ENCODE measurements around the gene TSPAN18. TPM values are rescaled to one million over a fixed set of nuclear protein-coding genes. Genes with fewer than 3 reads are reported as not detected.

Gene TSPAN18
- total RNA-seq, 6 donors from 2014 or later: 8.2 to 48.6 (median 17.5) TPM

GRCh38 chr11:44923806-44924205 lies 197.0 kb downstream of the TSPAN18 start:
- no peaks in the 10 kb centered on the region for H3K4me1 ChIP-seq
- 96 to 100% methylated on average over 1 to 3 of the region's 3 CpGs for WGBS, 2 donors

GRCh38 chr11:44926036-44926435 lies 199.3 kb downstream of the TSPAN18 start:
- Histone ChIP-seq H3K9me3 (no peaks in the 10 kb centered on the region), H3K27me3 (no peaks in the 10 kb centered on the region), H3K4me3 (no peak overlapping the region), H3K36me3 (peaks cover 0 to 1% (median 0%) of the 10 kb centered on the region in 4 donors), H3K4me1 (no peaks in the 10 kb centered on the region), H3K27ac (no peak overlapping the region)
- TF ChIP-seq EP300 (IDR thresholded peaks at IDR 0.05) (no peak), POLR2AphosphoS5 (IDR thresholded peaks at IDR 0.05) (no peak), POLR2A (IDR thresholded peaks at IDR 0.05) (no peak)
- TF ChIP-seq, protein P1, sequence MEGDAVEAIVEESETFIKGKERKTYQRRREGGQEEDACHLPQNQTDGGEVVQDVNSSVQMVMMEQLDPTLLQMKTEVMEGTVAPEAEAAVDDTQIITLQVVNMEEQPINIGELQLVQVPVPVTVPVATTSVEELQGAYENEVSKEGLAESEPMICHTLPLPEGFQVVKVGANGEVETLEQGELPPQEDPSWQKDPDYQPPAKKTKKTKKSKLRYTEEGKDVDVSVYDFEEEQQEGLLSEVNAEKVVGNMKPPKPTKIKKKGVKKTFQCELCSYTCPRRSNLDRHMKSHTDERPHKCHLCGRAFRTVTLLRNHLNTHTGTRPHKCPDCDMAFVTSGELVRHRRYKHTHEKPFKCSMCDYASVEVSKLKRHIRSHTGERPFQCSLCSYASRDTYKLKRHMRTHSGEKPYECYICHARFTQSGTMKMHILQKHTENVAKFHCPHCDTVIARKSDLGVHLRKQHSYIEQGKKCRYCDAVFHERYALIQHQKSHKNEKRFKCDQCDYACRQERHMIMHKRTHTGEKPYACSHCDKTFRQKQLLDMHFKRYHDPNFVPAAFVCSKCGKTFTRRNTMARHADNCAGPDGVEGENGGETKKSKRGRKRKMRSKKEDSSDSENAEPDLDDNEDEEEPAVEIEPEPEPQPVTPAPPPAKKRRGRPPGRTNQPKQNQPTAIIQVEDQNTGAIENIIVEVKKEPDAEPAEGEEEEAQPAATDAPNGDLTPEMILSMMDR (IDR thresholded peaks at IDR 0.05): no peak
- DNase-seq (no peak), ATAC-seq (ENCODE audit: low FRiP score in 2 of 2) (no peak)
- WGBS, 2 donors: 77 to 82% methylated on average over 8 of the region's 8 CpGs

More at GRCh38 chr11:44923806-44924205, 197.0 kb downstream of the TSPAN18 start:
- no peak overlapping the region for H3K27ac ChIP-seq
- H3K27me3 ChIP-seq: no peaks in the 10 kb centered on the region
- no peak for DNase-seq
- H3K9me3 ChIP-seq: no peaks in the 10 kb centered on the region
- ATAC-seq (ENCODE audit: low FRiP score in 2 of 2): no peak
- TF ChIP-seq POLR2AphosphoS5 (IDR thresholded peaks at IDR 0.05) (no peak), EP300 (IDR thresholded peaks at IDR 0.05) (no peak), POLR2A (IDR thresholded peaks at IDR 0.05) (no peak)
- TF ChIP-seq, protein P1 (IDR thresholded peaks at IDR 0.05): no peak
- H3K36me3 ChIP-seq: peaks cover 0 to 7% (median 3%) of the 10 kb centered on the region in 4 donors
- no peak overlapping the region for H3K4me3 ChIP-seq

DNA sequence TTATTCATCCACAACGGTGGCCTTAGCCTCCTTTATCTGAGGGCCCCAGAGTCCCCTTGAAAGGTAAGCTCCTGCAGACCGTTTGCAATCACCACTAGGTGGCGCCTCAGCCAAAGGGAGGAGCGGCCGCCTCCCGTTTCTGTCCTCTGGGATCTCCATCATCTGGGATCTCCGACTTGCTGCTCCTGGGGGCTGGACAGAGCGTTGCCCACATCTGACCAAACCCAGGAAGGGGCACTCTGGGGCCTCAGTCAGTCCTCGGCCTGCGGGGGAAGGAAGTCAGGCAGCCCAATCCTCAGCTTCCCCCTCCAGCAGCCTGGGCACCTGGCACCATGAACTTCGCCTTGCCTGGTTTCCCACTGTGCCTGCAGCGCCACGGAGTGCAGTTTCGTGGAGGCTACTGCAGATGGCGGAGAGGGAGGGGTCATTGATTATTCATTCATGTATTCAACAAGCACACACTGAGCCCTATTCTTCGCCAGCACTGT lies 200.5 kb downstream of the TSPAN18 start:
- WGBS, 2 donors: 30 to 43% methylated on average over 11 to 13 of the region's 16 CpGs
- TF ChIP-seq POLR2A (IDR thresholded peaks at IDR 0.05) (no peak), EP300 (IDR thresholded peaks at IDR 0.05) (no peak), POLR2AphosphoS5 (IDR thresholded peaks at IDR 0.05) (no peak)
- TF ChIP-seq, protein P1 (IDR thresholded peaks at IDR 0.05): peak; percentile 76 to 86 (median 82)
- ATAC-seq (ENCODE audit: low FRiP score in 2 of 2): peak; percentile 44 to 70

GRCh38 chr11:44928144-44928543 lies 201.4 kb downstream of the TSPAN18 start:
- no peak for ATAC-seq (ENCODE audit: low FRiP score in 2 of 2)
- DNase-seq: no peak
- Histone ChIP-seq H3K27ac (no peak overlapping the region), H3K4me1 (no peaks in the 10 kb centered on the region), H3K4me3 (no peak overlapping the region), H3K27me3 (no peaks in the 10 kb centered on the region), H3K36me3 (peaks cover 0 to 3% (median 2%) of the 10 kb centered on the region in 4 donors), H3K9me3 (no peaks in the 10 kb centered on the region)
- WGBS, 2 donors: 75 to 100% methylated on average over 1 to 4 of the region's 4 CpGs
- TF ChIP-seq, protein P1 (IDR thresholded peaks at IDR 0.05): no peak
- TF ChIP-seq POLR2AphosphoS5 (IDR thresholded peaks at IDR 0.05) (no peak), EP300 (IDR thresholded peaks at IDR 0.05) (no peak), POLR2A (IDR thresholded peaks at IDR 0.05) (no peak)

More for the DNA sequence above, 200.5 kb downstream of the TSPAN18 start:
- Histone ChIP-seq H3K27ac (no peak overlapping the region), H3K9me3 (no peaks in the 10 kb centered on the region), H3K27me3 (no peaks in the 10 kb centered on the region), H3K4me3 (no peak overlapping the region), H3K36me3 (no peaks in the 10 kb centered on the region), H3K4me1 (no peaks in the 10 kb centered on the region)
- peak in 1 of 2 donors; percentile 68 for DNase-seq

DNA sequence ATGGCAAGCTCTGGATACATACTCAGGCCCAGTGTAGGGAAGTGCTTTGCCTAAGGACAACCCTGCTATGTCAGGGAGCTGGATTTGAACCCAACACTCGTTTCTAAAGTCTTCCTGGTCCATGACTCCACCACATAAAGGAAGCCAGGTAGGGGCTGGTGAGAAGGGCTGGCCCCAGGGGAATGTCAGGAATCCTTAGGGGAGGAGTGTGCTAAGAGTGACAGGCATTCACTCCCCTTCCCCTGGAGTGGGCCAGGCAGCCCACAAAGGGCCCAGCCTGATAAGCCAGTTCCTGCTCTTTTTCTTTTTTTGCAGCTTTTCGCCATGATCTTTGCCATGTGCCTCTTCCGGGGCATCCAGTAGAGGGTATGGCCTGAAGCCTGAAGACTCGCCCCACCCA lies 202.1 kb downstream of the TSPAN18 start:
- DNase-seq (no peak), ATAC-seq (ENCODE audit: low FRiP score in 2 of 2) (no peak)
- TF ChIP-seq POLR2AphosphoS5 (IDR thresholded peaks at IDR 0.05): no peak
- TF ChIP-seq POLR2A (IDR thresholded peaks at IDR 0.05): no peak
- TF ChIP-seq, protein P1 (IDR thresholded peaks at IDR 0.05): no peak
- TF ChIP-seq EP300 (IDR thresholded peaks at IDR 0.05): no peak
- no peaks in the 10 kb centered on the region for H3K9me3 ChIP-seq
- no peaks in the 10 kb centered on the region for H3K27me3 ChIP-seq
- H3K36me3 ChIP-seq: peaks cover 0 to 10% (median 7%) of the 10 kb centered on the region in 4 donors
- no peak overlapping the region for H3K27ac ChIP-seq
- no peaks in the 10 kb centered on the region for H3K4me1 ChIP-seq
- WGBS, 2 donors: 56 to 75% methylated on average over 4 of the region's 4 CpGs
- no peak overlapping the region for H3K4me3 ChIP-seq
